HFF-Myc (cell line): ENCODE data around the gene PIP5K1A.

Experiments used
- DNase-seq: peaks from one replicate; pipeline ENCODE4 v3.0.0-alpha.2; 2011; ENCODE audit warnings: low read depth; ENCODE audit errors: extremely low read depth
- H3K4me3 ChIP-seq: replicated peaks from 2 replicates; pipeline ENCODE4 v1.5.1; 2011; ENCODE audit warnings: low read depth, mild to moderate bottlenecking, control low read depth, low read length
- TF ChIP-seq, protein P1 (sequence below): IDR thresholded peaks from 2 replicates; pipeline ENCODE4 v1.5.1; 2012; ENCODE audit warnings: mild to moderate bottlenecking, low read depth, low read length, control low read depth; ENCODE audit errors: missing control alignments

Gene PIP5K1A

DNA sequence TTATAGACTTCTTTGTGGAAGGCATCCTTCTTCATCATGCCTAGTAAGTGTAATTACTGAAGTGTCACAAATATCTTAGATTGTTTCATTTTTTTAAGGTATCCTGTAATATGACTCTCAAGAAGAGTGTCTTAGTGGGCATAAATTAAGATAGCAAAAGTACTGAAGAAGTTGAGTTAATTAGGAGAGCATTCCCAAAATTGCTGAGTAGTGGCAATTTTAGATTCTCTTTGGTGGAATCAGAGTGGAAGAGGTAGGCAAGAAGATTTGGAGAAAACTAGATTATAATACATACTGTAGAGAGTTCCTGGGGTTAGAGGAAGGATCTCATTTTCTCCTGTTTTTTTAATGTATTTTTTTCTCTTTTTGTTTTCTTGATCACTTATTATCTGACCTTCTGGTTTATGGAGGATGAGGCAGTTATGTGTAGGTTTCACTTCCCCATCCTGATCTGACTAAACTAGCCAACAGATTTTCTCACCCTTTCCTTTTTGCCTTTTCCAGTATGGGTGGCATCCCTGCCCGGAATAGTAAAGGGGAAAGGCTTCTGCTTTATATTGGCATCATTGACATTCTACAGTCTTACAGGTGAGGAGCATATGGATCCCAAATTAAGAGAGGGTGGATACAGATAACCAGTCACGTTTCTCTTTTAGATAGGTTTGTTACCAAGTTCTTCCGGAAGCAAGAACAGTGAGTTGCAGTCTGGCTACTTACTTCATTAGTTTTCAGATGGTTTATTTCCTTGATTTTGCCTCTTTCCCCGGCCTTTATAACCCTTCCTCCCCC lies 39.5 kb downstream of the PIP5K1A start:
- H3K4me3 ChIP-seq: no peak overlapping the region
- TF ChIP-seq, protein P1, sequence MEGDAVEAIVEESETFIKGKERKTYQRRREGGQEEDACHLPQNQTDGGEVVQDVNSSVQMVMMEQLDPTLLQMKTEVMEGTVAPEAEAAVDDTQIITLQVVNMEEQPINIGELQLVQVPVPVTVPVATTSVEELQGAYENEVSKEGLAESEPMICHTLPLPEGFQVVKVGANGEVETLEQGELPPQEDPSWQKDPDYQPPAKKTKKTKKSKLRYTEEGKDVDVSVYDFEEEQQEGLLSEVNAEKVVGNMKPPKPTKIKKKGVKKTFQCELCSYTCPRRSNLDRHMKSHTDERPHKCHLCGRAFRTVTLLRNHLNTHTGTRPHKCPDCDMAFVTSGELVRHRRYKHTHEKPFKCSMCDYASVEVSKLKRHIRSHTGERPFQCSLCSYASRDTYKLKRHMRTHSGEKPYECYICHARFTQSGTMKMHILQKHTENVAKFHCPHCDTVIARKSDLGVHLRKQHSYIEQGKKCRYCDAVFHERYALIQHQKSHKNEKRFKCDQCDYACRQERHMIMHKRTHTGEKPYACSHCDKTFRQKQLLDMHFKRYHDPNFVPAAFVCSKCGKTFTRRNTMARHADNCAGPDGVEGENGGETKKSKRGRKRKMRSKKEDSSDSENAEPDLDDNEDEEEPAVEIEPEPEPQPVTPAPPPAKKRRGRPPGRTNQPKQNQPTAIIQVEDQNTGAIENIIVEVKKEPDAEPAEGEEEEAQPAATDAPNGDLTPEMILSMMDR: no peak
- no peak for DNase-seq

DNA sequence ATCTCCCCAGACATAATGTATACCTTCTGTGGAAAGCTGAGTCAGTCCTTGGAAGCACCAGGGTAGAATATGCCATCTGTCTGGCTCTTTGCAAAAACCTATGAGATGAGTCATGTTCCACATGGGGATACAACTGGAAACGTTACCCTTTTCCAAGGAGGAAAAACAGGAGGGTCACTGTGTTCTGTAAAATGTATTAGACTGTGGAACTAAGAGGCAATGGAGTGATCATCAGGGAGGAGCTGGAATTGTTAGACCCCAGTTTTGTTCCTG lies 40.1 kb downstream of the PIP5K1A start:
- peak; percentile 92 for DNase-seq
- H3K4me3 ChIP-seq: no peak overlapping the region
- TF ChIP-seq, protein P1: no peak

- DNase-seq: no peak
- no peak overlapping the region for H3K4me3 ChIP-seq
- TF ChIP-seq, protein P1: no peak
Measured at GRCh38 chr1:151242442-151242841, 44.1 kb downstream of the PIP5K1A start.

DNA sequence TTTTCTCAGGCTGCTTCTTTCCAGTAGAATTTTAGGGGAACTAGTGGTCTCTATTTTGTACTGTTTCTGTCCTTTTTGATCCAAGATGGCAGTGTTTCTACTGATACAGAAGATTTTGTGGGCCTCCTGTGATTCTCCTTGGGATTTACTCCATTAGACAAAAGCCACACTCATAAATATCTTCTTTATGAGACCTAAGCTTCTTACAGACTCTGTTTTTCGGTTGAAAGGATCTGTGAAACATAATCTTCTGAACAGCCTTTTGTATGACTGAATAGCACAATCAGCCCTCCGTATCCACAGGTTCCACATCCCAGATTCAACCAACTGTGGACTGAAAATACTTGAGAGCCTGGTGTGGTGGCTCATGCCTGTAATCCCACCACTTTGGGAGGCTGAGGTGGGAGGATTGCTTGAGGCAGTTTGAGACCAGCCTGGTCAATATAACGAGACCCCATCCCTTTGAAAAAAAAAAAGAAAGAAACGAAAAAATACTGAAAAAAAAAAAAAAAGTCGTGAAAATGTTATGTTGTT lies 45.4 kb downstream of the PIP5K1A start:
- H3K4me3 ChIP-seq: no peak overlapping the region
- TF ChIP-seq, protein P1: no peak
- no peak for DNase-seq

DNA sequence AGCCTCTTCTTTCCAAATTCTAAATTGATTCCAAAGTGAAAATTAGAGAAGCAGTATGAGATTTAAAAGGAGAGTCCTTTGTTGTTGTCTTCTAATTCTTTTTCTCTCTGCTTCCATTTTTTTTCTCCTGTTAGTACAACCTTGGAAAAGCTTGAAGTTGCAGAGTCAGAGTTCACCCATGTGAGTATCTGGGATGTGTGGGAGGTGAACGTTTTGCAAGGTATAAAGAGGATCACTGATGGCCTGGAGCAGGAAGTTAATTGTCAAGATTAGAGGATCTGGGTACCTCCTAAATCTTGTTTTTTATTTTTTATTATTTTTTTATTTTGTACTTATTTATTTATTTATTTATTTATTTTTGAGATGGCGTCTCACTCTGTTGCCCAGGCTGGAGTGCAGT lies 48.4 kb downstream of the PIP5K1A start:
- TF ChIP-seq, protein P1: no peak
- no peak overlapping the region for H3K4me3 ChIP-seq
- no peak for DNase-seq

- DNase-seq: peak; percentile 58
- TF ChIP-seq, protein P1: peak; percentile 86
- no peak overlapping the region for H3K4me3 ChIP-seq
Measured at GRCh38 chr1:151251656-151252470, 53.5 kb downstream of the PIP5K1A start.
